Rectal smooth muscle tissue (tissue), 1 donor: Measurements from ENCODE around the gene NAGK.
"Not testable (repeated sequence)": the region's sequence is repeated elsewhere in the genome, so short reads cannot be mapped to it uniquely, and the experiment has no call there.

Experiments used
- H3K27ac ChIP-seq: one replicate; pipeline ENCODE4 v1.7.0; 2013; ENCODE audit warnings: low read depth, low read length, inconsistent platforms
- H3K27me3 ChIP-seq: one replicate; pipeline ENCODE4 v1.7.0; 2013; ENCODE audit warnings: low read length; ENCODE audit not compliant: control insufficient read depth, insufficient read depth
- H3K36me3 ChIP-seq: one replicate; pipeline ENCODE4 v1.7.0; 2013; ENCODE audit warnings: low read length; ENCODE audit not compliant: control insufficient read depth, insufficient read depth
- H3K4me1 ChIP-seq: one replicate; pipeline ENCODE4 v1.7.0; 2013; ENCODE audit warnings: low read length; ENCODE audit not compliant: control insufficient read depth, insufficient read depth
- H3K4me3 ChIP-seq: one replicate; pipeline ENCODE4 v1.7.0; 2013; ENCODE audit warnings: low read length
- H3K9ac ChIP-seq: one replicate; pipeline ENCODE4 v1.7.0; 2013; ENCODE audit warnings: low read length

The NAGK gene

DNA sequence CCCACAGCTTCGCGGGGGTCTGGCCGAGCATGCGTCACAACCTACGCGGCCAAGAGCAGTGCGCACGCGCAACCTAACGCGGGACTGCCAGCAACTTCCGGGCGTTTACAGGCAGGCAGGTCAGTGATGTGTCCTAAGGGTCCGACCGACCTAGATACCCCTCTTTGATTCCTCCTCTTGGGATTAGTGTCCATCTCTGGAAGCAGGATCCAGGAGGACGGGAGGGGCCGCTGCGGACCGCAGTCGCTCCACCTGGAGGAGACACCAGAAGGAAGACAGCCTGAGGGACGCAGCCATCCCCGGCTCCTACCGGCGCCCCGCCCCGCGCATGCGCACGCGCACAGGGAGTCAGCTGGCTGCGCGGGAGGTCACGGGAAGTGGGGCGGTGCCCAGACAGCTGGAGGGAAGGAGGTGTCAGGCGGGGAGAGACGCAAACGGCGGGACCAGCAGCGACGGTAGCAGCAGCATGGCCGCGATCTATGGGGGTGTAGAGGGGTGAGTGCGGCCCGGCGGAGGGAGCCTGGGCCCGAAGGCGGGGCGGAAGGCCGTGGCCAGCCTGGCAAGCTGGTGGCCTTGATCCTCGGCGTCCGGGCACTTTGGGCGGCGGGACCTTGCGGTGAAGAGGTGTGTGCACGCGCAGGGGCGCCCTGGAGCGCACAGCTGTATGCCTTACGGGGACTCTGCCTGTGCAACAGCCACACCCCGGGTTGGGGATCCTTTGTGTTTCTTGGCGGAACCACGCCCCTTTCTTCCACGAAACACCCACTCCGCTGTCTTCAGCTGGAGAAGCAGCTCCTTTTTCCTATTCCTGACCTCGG lies at the start of gene NAGK:
Gene NAGK (plus strand): TSS at position 431 of the 818 bp plus-strand sequence. CDS start 36 bp downstream, at position 467.
- Histone ChIP-seq H3K27ac (peak within 1 kb of the TSS; percentile 97), H3K9ac (peak within 1 kb of the TSS; percentile 93), H3K4me3 (peak within 1 kb of the TSS; percentile 96), H3K4me1 (no peaks in the 10 kb centered on the region), H3K27me3 (no peaks in the 10 kb centered on the region), H3K36me3 (peaks cover 2% of the 10 kb centered on the region)

DNA sequence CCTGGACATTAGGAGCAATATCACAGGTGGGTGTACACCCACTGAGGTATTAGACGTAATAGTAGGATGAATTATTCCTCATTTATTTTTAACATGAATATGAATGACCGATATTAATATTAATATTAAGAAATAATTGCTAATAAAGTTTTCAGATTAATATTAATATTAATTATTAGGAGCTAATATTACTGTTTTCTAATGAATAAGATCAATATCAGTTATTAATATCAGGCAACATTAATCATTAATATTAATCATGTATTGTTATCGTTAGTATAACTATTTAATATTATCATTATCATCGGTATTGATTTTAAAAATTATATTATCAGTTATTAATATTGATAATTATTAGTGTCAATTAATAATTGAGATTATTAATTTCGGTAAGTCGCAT lies 48.5 kb upstream of the NAGK start:
- not testable (repeated sequence) for H3K4me1 ChIP-seq, H3K36me3 ChIP-seq, H3K4me3 ChIP-seq, H3K9ac ChIP-seq, H3K27me3 ChIP-seq, H3K27ac ChIP-seq

GRCh38 chr2:71021394-71021793 lies 47.1 kb upstream of the NAGK start:
- not testable (repeated sequence) for H3K27ac ChIP-seq, H3K4me3 ChIP-seq, H3K4me1 ChIP-seq, H3K9ac ChIP-seq, H3K36me3 ChIP-seq, H3K27me3 ChIP-seq

GRCh38 chr2:71023553-71024243 lies 44.8 kb upstream of the NAGK start:
- H3K36me3 ChIP-seq, H3K4me1 ChIP-seq, H3K27me3 ChIP-seq, H3K9ac ChIP-seq, H3K4me3 ChIP-seq, H3K27ac ChIP-seq: not testable (repeated sequence)

DNA sequence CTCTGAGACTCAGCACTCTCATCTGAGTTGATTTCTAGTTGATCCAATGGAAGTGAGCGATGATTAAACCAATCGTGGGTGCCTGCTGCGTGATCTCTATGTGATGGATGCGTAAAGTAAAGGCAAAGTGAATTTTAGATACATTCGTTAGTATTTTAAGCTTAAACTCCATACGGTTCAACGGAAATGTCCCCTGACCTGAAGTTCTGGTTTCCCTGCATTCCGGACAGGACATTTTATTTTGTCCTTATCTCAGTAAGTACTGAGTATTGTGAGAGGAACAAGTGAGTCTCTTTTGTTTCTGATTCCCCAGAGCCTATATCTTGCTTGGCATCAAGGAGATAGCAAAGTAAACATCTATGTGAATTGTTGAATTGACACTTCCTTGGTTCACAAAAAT lies 32.2 kb upstream of the NAGK start:
- H3K36me3 ChIP-seq, H3K27ac ChIP-seq, H3K9ac ChIP-seq, H3K4me1 ChIP-seq, H3K4me3 ChIP-seq, H3K27me3 ChIP-seq: not testable (repeated sequence)

DNA sequence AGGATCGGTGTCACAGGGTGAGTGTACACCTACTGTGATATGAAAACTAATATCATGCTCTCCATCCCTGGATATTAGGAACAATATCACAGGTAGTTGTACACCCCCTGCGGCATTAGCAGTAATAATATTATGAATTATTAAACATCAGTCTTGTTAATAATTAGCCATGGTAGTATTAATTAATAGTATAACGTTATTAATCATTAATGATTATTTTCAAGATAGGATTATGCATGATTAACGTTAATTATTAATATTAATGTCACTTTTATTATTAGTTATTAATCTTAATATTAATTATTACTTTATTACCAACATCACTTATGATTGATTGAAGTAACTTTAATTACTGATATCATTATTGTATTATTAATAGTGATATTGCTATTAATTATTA lies 26.2 kb upstream of the NAGK start:
- no peak overlapping the region for H3K4me3 ChIP-seq
- no peaks in the 10 kb centered on the region for H3K27me3 ChIP-seq
- H3K9ac ChIP-seq = no peak overlapping the region
- H3K4me1 ChIP-seq = no peaks in the 10 kb centered on the region
- H3K36me3 ChIP-seq = no peaks in the 10 kb centered on the region
- no peak overlapping the region for H3K27ac ChIP-seq

GRCh38 chr2:71043531-71044407 lies 24.7 kb upstream of the NAGK start:
- Histone ChIP-seq H3K27me3 (no peaks in the 10 kb centered on the region), H3K9ac (no peak overlapping the region), H3K27ac (no peak overlapping the region), H3K36me3 (no peaks in the 10 kb centered on the region), H3K4me3 (no peak overlapping the region), H3K4me1 (no peaks in the 10 kb centered on the region)

- Histone ChIP-seq H3K36me3 (no peaks in the 10 kb centered on the region), H3K4me3 (no peak overlapping the region), H3K27me3 (no peaks in the 10 kb centered on the region), H3K4me1 (no peaks in the 10 kb centered on the region), H3K27ac (no peak overlapping the region), H3K9ac (no peak overlapping the region)
Observed at GRCh38 chr2:71045151-71045550, 23.3 kb upstream of the NAGK start.

DNA sequence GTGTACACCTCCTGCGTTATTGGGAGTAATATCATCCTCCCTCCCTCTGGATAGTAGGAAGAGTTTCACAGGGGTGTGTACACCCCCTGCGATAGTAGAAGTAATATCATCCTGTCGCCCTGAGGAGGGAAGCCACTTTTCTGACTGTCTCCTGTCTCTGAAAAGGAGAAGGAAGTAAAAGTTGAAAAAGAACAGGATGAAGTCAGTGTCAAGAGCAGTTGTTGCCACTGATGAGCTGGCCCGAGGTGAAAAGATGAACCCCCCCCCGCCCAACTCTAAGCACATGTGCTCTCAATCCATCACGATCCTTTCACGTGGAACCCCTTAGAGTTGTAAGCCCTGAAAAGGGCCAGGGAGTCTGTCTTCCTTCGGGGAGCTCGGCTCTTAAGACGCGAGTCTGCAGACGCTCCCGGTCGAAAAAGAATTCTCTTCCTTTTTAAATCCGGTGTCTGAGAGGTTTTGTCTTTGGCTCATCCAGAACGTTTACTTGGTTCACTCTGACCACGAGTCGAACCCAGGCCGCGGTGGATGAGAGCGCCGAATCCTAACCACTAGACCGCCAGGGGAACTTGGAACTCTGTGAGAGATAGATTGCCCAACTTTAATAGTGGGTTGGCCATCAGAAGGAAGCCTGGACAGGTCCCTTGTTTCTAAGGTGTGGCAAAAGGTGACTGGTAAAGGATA lies 22.4 kb upstream of the NAGK start:
- Histone ChIP-seq H3K27me3 (no peaks in the 10 kb centered on the region), H3K4me3 (no peak overlapping the region), H3K27ac (no peak overlapping the region), H3K36me3 (no peaks in the 10 kb centered on the region), H3K9ac (no peak overlapping the region), H3K4me1 (no peaks in the 10 kb centered on the region)

DNA sequence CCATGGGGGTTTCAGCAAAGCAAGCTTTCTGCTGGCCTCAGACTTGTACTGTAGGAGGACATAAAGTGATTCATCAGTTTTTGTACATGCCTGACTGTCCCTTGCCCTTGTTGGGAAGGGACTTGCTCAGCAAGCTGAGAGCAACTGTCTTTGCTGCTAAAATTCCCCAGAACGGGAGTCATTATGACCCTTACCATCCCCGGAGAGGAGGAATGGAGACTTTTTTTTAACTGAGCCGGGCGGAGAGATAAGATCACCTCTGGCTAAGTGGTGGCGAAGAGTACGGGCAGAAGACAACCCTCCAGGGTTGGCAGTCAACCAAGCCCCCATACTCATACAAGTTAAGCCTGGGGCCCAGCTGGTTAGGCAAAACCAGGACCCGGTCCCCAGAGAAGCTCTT lies 20.4 kb upstream of the NAGK start:
- no peaks in the 10 kb centered on the region for H3K36me3 ChIP-seq
- H3K4me3 ChIP-seq = no peak overlapping the region
- no peak overlapping the region for H3K27ac ChIP-seq

GRCh38 chr2:71049704-71050360 lies 18.6 kb upstream of the NAGK start:
- not testable (repeated sequence) for H3K4me1 ChIP-seq, H3K36me3 ChIP-seq, H3K9ac ChIP-seq, H3K27ac ChIP-seq, H3K27me3 ChIP-seq, H3K4me3 ChIP-seq

More for the DNA sequence above, 20.4 kb upstream of the NAGK start:
- no peaks in the 10 kb centered on the region for H3K4me1 ChIP-seq
- H3K27me3 ChIP-seq = no peaks in the 10 kb centered on the region
- no peak overlapping the region for H3K9ac ChIP-seq
